Esophagus squamous epithelium (tissue), 4 donors: Measurements from ENCODE around the gene OTOP1.

Source experiments
- CTCF ChIP-seq, 6 experiments: fragments of 450-650 bp in 4 of 6; fragments of 200-600 bp in 2 of 6; sonication (generic) in 2 of 6; IDR thresholded peaks; one replicate each; pipeline ENCODE4 v1.5.1; 2016 to 2019; ENCODE audit warnings: antibody characterized with exemption in 6 of 6, mild to moderate bottlenecking in 4 of 6, moderate library complexity in 4 of 6
- POLR2A ChIP-seq, 4 donors: fragments of 450-650 bp; IDR thresholded peaks; one replicate each; pipeline ENCODE4 v1.6.1; 2017; ENCODE audit warnings: antibody characterized with exemption in 4 of 4, mild to moderate bottlenecking in 4 of 4, moderate library complexity in 3 of 4

GRCh38 chr4:4254199-4254598, 27.5 kb upstream of the OTOP1 start:
- TF ChIP-seq CTCF (IDR thresholded peaks at IDR 0.05) (no peak), POLR2A (IDR thresholded peaks at IDR 0.05) (no peak)
